GM18870 (cell line): ENCODE results near the gene ZNF687.

Experiments
- ATAC-seq: cut with Tn5 transposase; IDR thresholded peaks from one replicate; pipeline ENCODE4 v1.9.1; 2021; ENCODE audit warnings: moderate library complexity; ENCODE audit not compliant: unreplicated experiment

The ZNF687 gene, protein sequence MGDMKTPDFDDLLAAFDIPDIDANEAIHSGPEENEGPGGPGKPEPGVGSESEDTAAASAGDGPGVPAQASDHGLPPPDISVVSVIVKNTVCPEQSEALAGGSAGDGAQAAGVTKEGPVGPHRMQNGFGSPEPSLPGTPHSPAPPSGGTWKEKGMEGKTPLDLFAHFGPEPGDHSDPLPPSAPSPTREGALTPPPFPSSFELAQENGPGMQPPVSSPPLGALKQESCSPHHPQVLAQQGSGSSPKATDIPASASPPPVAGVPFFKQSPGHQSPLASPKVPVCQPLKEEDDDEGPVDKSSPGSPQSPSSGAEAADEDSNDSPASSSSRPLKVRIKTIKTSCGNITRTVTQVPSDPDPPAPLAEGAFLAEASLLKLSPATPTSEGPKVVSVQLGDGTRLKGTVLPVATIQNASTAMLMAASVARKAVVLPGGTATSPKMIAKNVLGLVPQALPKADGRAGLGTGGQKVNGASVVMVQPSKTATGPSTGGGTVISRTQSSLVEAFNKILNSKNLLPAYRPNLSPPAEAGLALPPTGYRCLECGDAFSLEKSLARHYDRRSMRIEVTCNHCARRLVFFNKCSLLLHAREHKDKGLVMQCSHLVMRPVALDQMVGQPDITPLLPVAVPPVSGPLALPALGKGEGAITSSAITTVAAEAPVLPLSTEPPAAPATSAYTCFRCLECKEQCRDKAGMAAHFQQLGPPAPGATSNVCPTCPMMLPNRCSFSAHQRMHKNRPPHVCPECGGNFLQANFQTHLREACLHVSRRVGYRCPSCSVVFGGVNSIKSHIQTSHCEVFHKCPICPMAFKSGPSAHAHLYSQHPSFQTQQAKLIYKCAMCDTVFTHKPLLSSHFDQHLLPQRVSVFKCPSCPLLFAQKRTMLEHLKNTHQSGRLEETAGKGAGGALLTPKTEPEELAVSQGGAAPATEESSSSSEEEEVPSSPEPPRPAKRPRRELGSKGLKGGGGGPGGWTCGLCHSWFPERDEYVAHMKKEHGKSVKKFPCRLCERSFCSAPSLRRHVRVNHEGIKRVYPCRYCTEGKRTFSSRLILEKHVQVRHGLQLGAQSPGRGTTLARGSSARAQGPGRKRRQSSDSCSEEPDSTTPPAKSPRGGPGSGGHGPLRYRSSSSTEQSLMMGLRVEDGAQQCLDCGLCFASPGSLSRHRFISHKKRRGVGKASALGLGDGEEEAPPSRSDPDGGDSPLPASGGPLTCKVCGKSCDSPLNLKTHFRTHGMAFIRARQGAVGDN

DNA sequence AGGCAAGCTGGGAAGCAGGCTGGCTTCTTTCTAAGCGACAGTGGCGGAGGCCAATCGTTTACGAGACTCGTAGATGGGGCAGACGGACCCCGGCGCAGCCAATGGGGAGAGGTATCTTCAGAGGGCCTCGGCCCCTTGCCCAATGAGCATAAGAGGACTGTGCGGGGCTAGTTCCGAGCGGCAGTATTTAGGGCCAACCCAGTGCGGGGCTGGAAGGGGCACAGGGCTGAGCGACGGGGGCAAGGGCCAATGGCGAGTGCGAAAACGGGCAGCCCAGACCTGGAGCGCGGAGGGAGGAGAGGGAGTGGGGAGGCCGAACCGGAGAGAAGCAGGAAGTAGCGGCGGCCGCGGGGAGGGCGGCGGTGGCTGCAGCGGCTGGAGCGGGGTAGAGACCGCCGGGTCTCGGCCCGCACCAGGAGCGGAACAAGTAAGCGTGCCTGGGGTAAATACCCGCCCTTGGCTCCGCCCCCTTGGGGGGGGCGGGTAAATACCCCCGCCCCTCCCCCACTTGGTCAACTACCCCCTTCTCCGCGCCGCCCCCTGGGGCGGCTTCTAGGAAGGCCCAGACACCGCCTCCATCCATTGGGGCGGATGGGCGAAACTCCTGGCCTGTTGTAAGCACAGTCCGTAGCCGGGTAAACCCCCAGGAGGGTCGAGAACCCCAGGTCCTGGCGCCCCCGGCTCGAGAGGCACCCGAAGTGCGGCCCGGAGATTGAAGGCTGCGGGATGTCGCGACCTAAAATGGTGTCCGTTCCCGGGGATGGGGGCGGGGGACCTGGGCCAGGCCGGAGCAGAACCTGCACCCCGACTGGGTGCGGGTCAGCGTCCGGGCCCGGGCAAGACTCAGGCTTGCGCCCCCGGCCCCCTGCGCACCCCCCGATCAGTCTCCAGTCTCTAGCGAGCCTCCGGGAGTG, at the start of gene ZNF687:
TSS of gene ZNF687 (plus strand) at position 331 of the 914 bp plus-strand sequence. CDS start 3,993 bp downstream, outside the sequence.
- peak; percentile 81 for ATAC-seq

DNA sequence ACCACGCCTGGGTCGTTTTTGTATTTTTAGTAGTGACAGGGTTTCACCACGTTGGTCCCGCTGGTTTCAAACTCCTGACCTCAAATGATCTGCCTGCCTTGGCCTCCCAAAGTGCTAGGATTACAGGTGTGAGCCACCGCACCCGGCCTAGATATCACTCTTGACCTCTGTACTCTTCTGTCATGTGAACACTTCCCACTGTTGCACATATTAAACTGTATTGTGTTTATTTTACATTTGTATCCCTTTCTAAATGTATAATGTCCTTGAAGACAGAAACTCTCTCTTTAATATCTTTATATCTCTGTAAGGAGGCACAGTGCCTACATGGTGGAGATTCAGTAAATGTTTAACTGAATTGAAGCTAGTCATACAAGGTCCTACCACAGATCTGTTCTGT, 46.9 kb upstream of the ZNF687 start:
- no peak for ATAC-seq

DNA sequence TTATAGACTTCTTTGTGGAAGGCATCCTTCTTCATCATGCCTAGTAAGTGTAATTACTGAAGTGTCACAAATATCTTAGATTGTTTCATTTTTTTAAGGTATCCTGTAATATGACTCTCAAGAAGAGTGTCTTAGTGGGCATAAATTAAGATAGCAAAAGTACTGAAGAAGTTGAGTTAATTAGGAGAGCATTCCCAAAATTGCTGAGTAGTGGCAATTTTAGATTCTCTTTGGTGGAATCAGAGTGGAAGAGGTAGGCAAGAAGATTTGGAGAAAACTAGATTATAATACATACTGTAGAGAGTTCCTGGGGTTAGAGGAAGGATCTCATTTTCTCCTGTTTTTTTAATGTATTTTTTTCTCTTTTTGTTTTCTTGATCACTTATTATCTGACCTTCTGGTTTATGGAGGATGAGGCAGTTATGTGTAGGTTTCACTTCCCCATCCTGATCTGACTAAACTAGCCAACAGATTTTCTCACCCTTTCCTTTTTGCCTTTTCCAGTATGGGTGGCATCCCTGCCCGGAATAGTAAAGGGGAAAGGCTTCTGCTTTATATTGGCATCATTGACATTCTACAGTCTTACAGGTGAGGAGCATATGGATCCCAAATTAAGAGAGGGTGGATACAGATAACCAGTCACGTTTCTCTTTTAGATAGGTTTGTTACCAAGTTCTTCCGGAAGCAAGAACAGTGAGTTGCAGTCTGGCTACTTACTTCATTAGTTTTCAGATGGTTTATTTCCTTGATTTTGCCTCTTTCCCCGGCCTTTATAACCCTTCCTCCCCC, 44.2 kb upstream of the ZNF687 start:
- no peak for ATAC-seq

GRCh38 chr1:151238467-151238739, 43.7 kb upstream of the ZNF687 start:
- no peak for ATAC-seq

GRCh38 chr1:151242442-151242841, 39.7 kb upstream of the ZNF687 start:
- no peak for ATAC-seq

GRCh38 chr1:151243683-151244216, 38.3 kb upstream of the ZNF687 start:
- no peak for ATAC-seq

DNA sequence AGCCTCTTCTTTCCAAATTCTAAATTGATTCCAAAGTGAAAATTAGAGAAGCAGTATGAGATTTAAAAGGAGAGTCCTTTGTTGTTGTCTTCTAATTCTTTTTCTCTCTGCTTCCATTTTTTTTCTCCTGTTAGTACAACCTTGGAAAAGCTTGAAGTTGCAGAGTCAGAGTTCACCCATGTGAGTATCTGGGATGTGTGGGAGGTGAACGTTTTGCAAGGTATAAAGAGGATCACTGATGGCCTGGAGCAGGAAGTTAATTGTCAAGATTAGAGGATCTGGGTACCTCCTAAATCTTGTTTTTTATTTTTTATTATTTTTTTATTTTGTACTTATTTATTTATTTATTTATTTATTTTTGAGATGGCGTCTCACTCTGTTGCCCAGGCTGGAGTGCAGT, 35.3 kb upstream of the ZNF687 start:
- no peak for ATAC-seq

GRCh38 chr1:151251656-151252470, 30.2 kb upstream of the ZNF687 start:
- ATAC-seq: no peak

DNA sequence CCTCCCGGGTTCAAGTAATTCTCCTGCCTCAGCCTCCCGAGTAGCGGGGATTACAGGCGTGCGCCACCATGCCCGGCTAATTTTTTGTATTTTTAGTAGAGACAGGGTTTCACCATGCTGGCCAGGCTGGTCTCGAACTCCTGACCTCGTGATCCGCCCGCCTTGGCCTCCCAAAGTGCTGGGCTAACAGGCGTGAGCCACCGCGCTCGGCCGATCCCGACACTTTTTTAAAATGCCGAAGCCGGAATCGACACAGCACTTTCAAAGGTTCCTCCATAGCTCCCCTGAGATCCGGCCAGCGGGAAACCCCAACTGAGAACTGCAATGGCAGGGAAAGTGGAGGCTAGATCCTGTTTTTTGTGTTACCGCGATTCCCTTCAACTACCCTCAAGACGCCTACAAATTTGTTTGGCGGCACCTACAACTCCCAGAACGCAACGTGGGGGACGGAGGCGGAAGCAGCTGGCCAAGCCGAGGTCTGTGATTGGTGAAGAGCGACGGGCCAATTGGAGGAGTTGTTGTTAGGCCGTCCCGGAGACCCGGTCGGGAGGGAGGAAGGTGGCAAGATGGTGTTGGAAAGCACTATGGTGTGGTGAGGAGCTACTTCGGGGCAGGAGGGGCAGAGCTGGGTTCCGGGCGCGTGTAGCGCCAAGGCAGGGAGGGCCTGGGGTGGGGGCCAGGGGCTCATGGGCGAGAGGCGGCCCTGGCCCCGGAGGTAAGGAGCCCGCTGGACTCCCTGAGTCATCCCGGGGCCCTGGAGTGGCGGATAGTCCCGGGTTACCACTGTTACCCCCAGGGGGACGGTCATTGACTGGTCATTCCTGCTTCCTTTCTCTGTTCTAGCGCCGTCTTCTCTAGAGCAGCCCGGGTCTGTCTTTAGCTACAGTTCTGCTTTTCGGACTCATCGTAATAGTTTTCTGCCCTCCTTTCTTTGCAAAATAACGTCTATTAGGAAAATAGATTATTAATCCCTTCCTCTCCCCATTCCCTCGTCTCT, 27.6 kb upstream of the ZNF687 start, which contains the start of gene PSMD4:
TSS of gene PSMD4 (plus strand) at position 518 of the 997 bp plus-strand sequence. CDS start at position 567, 49 bp downstream.
- ATAC-seq: peak; percentile 85

DNA sequence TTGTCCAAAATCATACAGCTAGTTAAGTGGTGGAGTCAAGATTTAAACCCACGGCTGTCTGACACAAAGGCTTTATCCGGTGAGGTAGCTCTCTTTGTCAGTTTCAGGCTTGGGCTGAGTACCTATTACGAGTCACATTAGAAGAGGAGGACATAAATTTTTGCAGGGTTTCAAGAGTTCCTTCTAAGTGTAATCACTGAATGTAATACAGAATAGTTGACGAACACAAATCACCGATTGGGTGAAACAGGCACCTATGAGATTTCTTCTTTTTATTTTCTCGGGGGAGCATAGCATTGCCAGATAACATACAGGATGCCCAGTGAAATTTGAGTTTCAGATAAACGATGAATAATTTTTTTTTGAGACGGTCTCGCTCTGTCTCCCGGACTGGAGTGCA, 26.7 kb upstream of the ZNF687 start:
- ATAC-seq: no peak

- ATAC-seq: no peak
Observed at GRCh38 chr1:151259351-151259750, 22.7 kb upstream of the ZNF687 start.

DNA sequence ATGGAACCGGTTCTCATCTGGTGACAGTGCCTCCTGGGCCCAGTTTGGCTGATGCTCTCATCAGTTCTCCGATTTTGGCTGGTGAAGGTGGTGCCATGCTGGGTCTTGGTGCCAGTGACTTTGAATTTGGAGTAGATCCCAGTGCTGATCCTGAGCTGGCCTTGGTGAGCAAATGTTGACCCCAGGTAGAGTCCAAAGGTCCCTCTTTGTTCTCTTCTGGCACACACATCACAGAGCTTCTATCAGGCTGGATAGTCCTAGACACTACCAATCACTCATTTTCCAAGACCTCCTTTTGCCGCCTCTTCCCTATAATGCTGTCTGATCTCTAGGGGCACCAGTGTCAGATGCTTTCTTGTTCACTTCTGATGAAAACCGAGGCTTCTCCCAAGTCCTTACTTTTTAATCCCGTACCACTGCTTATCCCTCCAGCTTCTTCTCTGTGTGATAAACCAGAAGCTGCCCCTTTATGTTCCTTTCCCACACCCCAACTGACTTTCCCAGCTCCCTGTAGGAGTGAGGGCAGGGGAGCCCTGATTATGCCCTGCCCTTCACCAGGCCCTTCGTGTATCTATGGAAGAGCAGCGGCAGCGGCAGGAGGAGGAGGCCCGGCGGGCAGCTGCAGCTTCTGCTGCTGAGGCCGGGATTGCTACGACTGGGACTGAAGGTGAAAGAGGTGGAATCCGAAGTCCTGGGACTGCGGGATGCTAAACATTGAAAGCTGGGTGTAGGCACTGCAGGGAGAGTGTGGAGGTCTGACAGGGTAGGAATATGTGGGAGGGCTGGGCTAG, 16.5 kb upstream of the ZNF687 start:
- ATAC-seq: no peak

GRCh38 chr1:151266315-151266714, 15.8 kb upstream of the ZNF687 start:
- ATAC-seq: no peak

GRCh38 chr1:151266821-151267220, 15.3 kb upstream of the ZNF687 start:
- no peak for ATAC-seq

GRCh38 chr1:151267760-151268159, 14.3 kb upstream of the ZNF687 start:
- ATAC-seq: no peak

- no peak for ATAC-seq
Observed at GRCh38 chr1:151273924-151274466, 8.1 kb upstream of the ZNF687 start.
